Measurements from ENCODE around the gene BSG.
A peak's percentile ranks its signal among the peaks of the same experiment; 100 is the strongest.

The BSG gene

DNA sequence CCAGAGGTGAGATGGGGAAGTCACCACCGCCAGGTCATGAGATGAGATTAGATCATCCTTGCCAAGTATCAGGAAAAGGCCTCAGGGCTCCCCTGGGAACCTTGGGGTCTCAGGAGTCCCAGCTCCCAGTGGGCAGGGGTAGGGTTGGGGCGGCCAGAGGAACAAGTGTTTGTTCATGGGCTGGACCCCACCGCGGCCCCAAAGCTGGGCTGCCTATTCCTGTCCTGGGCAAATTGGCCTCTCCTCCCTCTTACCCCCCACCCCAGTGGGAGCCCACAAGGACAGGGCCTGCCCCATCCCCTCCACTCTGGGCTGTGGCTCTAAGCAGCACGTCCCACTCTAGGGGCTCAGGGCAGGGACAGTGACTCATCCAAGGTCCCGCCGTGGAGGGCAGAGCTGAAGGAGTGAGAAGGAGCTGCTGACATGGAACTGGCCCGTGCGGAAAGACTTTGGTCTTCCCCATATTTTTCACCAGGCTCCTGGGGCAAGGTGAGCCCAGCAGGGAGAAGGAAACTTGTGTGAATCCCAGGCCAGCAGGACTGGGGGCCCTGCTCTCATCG, 13.2 kb downstream of the BSG start:
- Histone ChIP-seq H3K4me1 (ENCODE audit: control insufficient read depth, insufficient read depth, low read length) (peaks cover 7% of the 10 kb centered on the region; the same call in 1 of the 2 replicates), H3K4me3 (ENCODE audit: low read depth, low read length) (no peak overlapping the region), H3K27ac (ENCODE audit: extremely low read depth, low read depth, low read length) (no peak overlapping the region), H3K36me3 (ENCODE audit: control insufficient read depth in 2 of 2, insufficient read depth in 1 of 2, low read length in 2 of 2) (peaks cover 0 to 23% of the 10 kb centered on the region in 2 experiments; a peak in 1 of 3 replicates), H3K9me3 (ENCODE audit: control insufficient read depth, insufficient read depth, low read depth, low read length) (no peaks in the 10 kb centered on the region)
- POLR2A ChIA-PET, result interaction anchor here (0.6 to 1.2 kb wide), 3 partner anchors 59 to 633 kb away, joined by 4 to 8 read pairs (median 7); no protein-coding TSS in a partner anchor
- peak; percentile 55 for TF ChIP-seq ZNF600 (tag by site-specific recombination; IDR thresholded peaks at IDR 0.05)
- no peak for TF ChIP-seq ZNF521 (tag by site-specific recombination; IDR thresholded peaks at IDR 0.05)
- no peak for TF ChIP-seq ZNF341 (tag by site-specific recombination; IDR thresholded peaks at IDR 0.05; ENCODE audit: low read depth)
- TF ChIP-seq SP2 (tag by site-specific recombination; IDR thresholded peaks at IDR 0.05), result peak; percentile 24; the same call in 1 of the 2 replicates
- TF ChIP-seq, protein P1, sequence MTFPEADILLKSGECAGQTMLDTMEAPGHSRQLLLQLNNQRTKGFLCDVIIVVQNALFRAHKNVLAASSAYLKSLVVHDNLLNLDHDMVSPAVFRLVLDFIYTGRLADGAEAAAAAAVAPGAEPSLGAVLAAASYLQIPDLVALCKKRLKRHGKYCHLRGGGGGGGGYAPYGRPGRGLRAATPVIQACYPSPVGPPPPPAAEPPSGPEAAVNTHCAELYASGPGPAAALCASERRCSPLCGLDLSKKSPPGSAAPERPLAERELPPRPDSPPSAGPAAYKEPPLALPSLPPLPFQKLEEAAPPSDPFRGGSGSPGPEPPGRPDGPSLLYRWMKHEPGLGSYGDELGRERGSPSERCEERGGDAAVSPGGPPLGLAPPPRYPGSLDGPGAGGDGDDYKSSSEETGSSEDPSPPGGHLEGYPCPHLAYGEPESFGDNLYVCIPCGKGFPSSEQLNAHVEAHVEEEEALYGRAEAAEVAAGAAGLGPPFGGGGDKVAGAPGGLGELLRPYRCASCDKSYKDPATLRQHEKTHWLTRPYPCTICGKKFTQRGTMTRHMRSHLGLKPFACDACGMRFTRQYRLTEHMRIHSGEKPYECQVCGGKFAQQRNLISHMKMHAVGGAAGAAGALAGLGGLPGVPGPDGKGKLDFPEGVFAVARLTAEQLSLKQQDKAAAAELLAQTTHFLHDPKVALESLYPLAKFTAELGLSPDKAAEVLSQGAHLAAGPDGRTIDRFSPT (tag by site-specific recombination; IDR thresholded peaks at IDR 0.05), result 0 out of 2 replicates have a peak, but pooled peaks have one; percentile 13
- CTCF ChIA-PET, result interaction anchor here (0.6 to 1.3 kb wide), 4 partner anchors 27 to 126 kb away, joined by 3 to 4 read pairs (median 3); no protein-coding TSS in a partner anchor

DNA sequence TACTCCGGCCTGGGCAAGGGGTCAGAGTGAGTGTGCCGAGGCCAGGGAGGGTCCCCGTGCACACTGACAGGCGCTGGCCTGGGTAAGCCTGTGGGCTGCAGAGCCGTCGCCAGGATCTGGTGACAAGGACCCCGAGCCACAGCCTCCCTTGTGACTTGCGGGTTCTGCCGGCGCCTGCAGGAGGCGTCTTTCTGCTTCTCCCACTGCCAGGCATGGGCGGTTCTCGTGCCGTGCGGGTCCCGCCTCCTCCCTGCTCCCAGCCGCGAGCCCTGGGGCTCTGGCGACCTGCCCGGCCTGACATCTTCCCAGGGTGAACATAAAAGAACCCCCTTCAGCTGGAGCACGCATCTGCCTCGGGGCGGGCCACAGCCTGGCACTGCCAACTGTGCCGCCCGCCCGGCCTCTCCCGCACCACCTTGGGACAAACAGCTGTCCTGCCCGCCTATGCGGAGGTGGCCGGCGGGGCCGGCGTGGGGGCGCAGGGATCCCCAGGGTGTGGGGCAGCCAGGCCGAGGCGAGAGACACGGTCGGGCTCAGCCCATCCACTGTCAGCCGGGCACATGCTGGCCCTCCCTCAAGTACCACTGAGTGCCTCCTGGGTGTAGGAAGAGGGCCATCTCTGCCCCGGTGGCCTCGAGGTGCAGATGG, 15.8 kb downstream of the BSG start:
- ChIA-PET CTCF (interaction anchor here (0.6 to 1.1 kb wide), 8 partner anchors 10 to 218 kb away, joined by 3 to 10 read pairs (median 3); partner anchors contain the start of gene POLRMT), POLR2A (interaction anchor here (0.6 to 1.0 kb wide), 3 partner anchors 11 to 33 kb away, joined by 3 to 7 read pairs (median 6); no protein-coding TSS in a partner anchor)
- Histone ChIP-seq H3K4me1 (ENCODE audit: control insufficient read depth, insufficient read depth, low read length) (peaks cover 7% of the 10 kb centered on the region; the same call in 1 of the 2 replicates), H3K27ac (ENCODE audit: extremely low read depth, low read depth, low read length) (peak overlapping the region; percentile 35; the same call in 1 of the 2 replicates), H3K36me3 (ENCODE audit: control insufficient read depth in 2 of 2, insufficient read depth in 1 of 2, low read length in 2 of 2) (peaks cover 0 to 4% of the 10 kb centered on the region in 2 experiments; a peak in 1 of 3 replicates), H3K9me3 (ENCODE audit: control insufficient read depth, insufficient read depth, low read depth, low read length) (no peaks in the 10 kb centered on the region), H3K4me3 (ENCODE audit: low read depth, low read length) (no peak overlapping the region)
- TF ChIP-seq HOXC10 (CRISPR knock-in tag; IDR thresholded peaks at IDR 0.05) (0 out of 2 replicates have a peak, but pooled peaks have one; percentile 37), ZNF48 (tag by site-specific recombination; IDR thresholded peaks at IDR 0.05) (no peak), ZNF211 (tag by site-specific recombination; IDR thresholded peaks at IDR 0.05; ENCODE audit: low read depth) (no peak), OSR2 (tag by site-specific recombination; IDR thresholded peaks at IDR 0.05) (no peak), ZNF654 (tag by site-specific recombination; IDR thresholded peaks at IDR 0.05; ENCODE audit: low read depth) (0 out of 2 replicates have a peak, but pooled peaks have one; percentile 22), ZNF416 (tag by site-specific recombination; IDR thresholded peaks at IDR 0.05) (no peak), ZNF274 (IDR thresholded peaks at IDR 0.05; ENCODE audit: low read length) (no peak), ZNF274 (tag by site-specific recombination; IDR thresholded peaks at IDR 0.05; ENCODE audit: borderline replicate concordance) (no peak), ZNF561 (tag by site-specific recombination; IDR thresholded peaks at IDR 0.05; ENCODE audit: borderline replicate concordance) (peak; percentile 69; the same call in 1 of the 2 replicates), ZNF184 (tag by site-specific recombination; IDR thresholded peaks at IDR 0.05) (no peak), ZNF629 (tag by site-specific recombination; IDR thresholded peaks at IDR 0.05) (peak; percentile 42), ZNF530 (tag by site-specific recombination; IDR thresholded peaks at IDR 0.05; ENCODE audit: low read depth) (no peak), ZNF302 (tag by site-specific recombination; IDR thresholded peaks at IDR 0.05; ENCODE audit: low read depth) (no peak), ZNF610 (tag by site-specific recombination; IDR thresholded peaks at IDR 0.05; ENCODE audit: borderline replicate concordance) (0 out of 2 replicates have a peak, but pooled peaks have one; percentile 20), ZNF623 (tag by site-specific recombination; IDR thresholded peaks at IDR 0.05) (0 out of 2 replicates have a peak, but pooled peaks have one; percentile 13), ZNF571 (tag by site-specific recombination; IDR thresholded peaks at IDR 0.05) (no peak), ZNF660 (tag by site-specific recombination; IDR thresholded peaks at IDR 0.05) (no peak), ZNF214 (tag by site-specific recombination; IDR thresholded peaks at IDR 0.05; ENCODE audit: borderline replicate concordance) (no peak), ZNF341 (tag by site-specific recombination; IDR thresholded peaks at IDR 0.05; ENCODE audit: low read depth) (peak; percentile 40; the same call in 1 of the 2 replicates), OVOL3 (tag by site-specific recombination; IDR thresholded peaks at IDR 0.05) (no peak), ZXDB (tag by site-specific recombination; IDR thresholded peaks at IDR 0.05) (peak; percentile 41)
- TF ChIP-seq, protein P2, sequence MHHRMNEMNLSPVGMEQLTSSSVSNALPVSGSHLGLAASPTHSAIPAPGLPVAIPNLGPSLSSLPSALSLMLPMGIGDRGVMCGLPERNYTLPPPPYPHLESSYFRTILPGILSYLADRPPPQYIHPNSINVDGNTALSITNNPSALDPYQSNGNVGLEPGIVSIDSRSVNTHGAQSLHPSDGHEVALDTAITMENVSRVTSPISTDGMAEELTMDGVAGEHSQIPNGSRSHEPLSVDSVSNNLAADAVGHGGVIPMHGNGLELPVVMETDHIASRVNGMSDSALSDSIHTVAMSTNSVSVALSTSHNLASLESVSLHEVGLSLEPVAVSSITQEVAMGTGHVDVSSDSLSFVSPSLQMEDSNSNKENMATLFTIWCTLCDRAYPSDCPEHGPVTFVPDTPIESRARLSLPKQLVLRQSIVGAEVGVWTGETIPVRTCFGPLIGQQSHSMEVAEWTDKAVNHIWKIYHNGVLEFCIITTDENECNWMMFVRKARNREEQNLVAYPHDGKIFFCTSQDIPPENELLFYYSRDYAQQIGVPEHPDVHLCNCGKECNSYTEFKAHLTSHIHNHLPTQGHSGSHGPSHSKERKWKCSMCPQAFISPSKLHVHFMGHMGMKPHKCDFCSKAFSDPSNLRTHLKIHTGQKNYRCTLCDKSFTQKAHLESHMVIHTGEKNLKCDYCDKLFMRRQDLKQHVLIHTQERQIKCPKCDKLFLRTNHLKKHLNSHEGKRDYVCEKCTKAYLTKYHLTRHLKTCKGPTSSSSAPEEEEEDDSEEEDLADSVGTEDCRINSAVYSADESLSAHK (tag by site-specific recombination; IDR thresholded peaks at IDR 0.05), result 0 out of 2 replicates have a peak, but pooled peaks have one; percentile 9
- TF ChIP-seq, protein P3, sequence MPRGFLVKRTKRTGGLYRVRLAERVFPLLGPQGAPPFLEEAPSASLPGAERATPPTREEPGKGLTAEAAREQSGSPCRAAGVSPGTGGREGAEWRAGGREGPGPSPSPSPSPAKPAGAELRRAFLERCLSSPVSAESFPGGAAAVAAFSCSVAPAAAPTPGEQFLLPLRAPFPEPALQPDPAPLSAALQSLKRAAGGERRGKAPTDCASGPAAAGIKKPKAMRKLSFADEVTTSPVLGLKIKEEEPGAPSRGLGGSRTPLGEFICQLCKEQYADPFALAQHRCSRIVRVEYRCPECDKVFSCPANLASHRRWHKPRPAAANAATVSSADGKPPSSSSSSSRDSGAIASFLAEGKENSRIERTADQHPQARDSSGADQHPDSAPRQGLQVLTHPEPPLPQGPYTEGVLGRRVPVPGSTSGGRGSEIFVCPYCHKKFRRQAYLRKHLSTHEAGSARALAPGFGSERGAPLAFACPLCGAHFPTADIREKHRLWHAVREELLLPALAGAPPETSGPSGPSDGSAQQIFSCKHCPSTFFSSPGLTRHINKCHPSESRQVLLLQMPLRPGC (tag by site-specific recombination; IDR thresholded peaks at IDR 0.05), result no peak
